CD4-positive, alpha-beta T cell treated with Interleukin-12 subunit alpha and Interleukin-12 subunit beta, for 1 hour (primary cell): Measurements from ENCODE around the gene CHD1L.
"Not testable (repeated sequence)": the region's sequence is repeated elsewhere in the genome, so short reads cannot be mapped to it uniquely, and the experiment has no call there.

Experiments used
- DNase-seq: peaks from one replicate; pipeline ENCODE4 v3.0.0-alpha.2; 2020

CHD1L gene

DNA sequence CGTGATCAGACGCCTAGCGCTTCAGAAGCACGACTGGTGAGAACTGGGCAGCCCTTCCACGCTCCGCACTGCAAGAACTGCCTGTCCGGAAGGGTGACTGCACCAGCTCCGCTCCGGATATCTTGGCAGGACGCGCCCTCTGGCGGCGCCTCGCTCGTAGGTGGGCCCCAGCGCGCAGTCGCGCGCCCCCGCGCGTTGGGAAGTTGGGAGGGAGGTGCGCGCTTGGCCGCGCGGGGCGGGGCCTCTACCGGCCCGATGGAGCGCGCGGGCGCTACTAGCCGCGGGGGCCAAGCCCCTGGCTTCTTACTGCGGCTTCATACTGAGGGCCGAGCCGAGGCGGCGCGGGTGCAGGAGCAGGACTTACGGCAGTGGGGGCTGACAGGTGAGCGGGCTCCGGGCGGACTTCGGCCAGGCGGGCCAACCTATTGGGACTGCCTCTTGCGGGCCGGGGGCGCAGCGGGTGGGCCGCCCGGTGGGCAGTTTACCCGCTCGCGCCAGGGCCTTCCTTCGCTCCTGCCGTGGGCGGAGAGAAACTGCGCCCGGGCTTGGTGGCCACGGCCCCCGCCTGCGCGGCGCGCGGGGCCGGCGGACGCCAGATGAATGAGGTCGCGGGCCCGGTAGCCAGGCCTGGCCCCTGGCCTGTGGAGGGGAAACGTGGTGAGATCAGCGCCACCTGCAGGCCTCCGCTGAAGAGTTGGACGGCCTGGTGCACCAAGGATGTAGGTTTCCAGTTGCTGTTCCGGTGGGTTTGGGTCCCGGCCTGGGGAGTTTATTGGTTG, at the start of gene CHD1L:
Gene CHD1L (plus strand): TSS at position 236 of the 779 bp plus-strand sequence. CDS start 20 bp downstream, at position 256.
- DNase-seq: peak; percentile 95

DNA sequence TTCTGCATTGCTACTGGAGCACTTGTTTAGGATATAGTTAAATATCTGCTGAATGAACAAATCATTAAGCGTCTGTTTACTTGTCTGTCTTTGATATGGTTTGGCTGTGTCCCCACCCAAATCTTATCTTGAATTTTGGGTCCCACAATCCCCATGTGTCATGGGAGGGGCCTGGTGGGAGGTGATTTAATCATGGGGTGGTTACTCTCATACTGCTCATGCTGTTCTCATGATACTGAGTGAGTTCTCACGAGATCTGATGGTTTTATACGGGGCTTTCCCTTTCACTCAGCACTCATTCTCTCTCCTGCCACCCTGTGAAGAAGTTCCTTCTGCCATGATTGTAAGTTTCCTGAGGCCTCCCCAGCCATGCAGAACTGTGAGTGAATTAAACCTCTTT, 45.2 kb upstream of the CHD1L start:
- not testable (repeated sequence) for DNase-seq

DNA sequence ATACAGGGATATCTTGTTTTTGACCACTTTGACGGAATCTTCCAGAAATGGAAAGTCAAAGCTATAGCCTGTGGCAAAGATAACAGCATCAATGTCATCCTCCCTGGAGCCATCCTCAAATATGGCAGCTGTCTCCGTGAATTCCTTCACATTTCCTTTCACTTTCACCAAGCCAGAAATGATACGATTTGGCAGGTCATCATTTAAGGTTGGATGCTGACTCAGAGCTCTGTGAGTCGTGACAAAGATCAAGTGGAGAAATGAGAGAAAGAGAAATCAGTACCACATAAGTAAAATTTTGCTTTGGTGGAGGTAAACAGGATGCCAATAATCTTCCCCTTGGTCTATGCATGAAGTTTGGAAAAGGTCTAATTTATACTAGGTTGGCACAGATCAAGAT, 41.2 kb upstream of the CHD1L start:
- DNase-seq: no peak

- no peak for DNase-seq
Observed at GRCh38 chr1:147201786-147202185, 40.7 kb upstream of the CHD1L start.

DNA sequence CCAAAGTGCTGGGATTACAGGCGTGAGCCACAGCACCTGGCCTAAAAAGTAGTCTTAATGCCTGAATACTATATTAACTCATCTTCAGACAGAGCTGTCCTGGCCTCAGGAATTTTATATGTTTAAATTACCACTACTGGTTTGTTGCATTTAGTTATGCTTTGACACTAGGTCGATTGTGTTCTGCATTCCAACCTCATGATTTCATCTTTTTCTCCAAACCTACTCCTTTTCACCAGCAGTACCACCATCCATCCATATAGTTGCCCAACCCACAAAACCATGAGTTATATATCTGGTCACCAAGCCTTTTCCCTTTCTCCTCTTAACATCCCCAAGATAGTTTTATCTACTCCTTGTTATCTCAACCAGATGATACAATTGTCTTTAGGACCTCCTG, 39.9 kb upstream of the CHD1L start:
- no peak for DNase-seq

GRCh38 chr1:147204080-147204479, 38.4 kb upstream of the CHD1L start:
- no peak for DNase-seq

DNA sequence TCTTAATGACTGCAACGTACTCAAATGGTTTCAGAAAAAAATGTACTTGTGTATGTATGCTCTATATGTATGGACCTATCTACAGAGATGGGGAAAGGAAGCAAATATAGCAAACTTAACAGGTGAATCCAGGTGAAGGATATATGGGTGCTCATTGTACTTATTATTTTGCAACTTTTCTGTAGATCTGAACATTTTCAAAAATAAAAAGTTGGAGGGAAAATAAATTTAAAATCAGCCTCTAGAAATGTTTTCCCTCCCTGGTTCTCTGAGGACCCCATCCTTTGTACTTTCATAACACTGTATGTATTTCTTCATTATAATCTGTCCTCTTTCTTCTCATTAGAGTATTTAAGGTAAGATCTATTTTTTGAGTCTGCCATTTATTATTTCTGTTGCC, 35.3 kb upstream of the CHD1L start:
- no peak for DNase-seq

GRCh38 chr1:147208619-147209018, 33.9 kb upstream of the CHD1L start:
- no peak for DNase-seq

DNA sequence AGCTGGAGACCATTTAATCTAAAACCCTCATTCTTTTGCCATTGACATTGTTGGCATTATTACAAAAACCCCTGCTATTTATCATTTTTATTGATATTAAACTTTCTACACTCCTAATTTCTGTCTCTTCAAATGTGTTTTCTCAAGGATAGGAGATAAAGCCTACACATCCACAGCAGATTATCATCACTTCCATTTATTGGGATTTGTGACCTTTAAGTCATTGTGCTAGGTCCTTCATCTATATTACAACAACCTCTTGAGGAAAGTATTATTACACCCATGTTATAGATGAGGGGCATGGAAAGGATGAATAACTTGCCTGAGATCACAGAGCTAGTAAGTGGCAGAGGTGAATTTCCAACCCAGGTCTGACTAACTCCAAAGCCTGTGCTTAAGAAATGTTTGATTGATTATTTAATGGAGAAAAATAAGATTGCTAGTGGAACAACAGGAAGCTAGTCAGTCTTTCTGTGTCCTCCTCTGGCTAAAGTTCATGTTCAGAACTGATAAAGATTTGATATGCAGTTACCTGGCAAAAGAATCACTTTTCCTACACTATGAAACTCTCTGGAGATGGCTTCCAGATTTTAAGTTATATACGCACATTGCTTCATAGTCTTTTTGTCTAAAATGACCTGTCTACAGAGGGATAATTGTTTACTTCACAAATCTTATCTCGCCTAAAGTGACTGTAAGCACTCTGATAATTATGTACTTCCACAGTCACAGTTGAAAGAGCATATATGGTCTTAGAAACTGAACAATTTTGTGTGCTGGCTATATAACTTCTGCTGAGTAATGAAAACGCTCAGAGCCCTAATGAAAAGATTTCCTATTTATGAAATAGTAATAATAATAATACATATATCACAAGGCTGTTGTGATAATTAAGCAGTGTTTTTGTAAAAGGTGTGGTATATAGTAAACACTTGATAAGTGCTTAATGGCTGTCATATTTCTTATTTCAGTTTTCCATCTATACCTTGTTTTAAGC, 32.4 kb upstream of the CHD1L start:
- no peak for DNase-seq

GRCh38 chr1:147210987-147211386, 31.5 kb upstream of the CHD1L start:
- DNase-seq: no peak

GRCh38 chr1:147211577-147211976, 30.9 kb upstream of the CHD1L start:
- no peak for DNase-seq

DNA sequence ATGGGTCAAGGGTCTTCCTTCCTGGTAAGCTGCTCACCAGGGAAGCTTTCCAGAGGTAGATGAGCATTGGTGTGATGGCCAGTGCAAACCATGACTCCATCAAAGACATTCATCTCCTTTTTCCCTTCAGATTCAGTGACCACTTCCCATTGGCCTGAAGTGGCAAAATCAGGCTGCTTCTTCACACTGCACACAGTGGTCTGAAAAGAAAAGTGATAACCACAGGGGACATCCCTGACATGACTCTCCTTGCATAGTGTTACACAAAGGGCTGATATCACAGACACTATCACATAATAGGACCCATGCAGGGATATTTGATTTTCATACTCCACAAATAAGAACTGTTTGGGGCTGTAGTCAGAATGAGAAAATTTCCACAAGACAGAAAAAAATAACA, 29.2 kb upstream of the CHD1L start:
- DNase-seq: no peak

- DNase-seq: no peak
Observed at GRCh38 chr1:147214325-147214724, 28.2 kb upstream of the CHD1L start.

GRCh38 chr1:147214842-147215539, 27.5 kb upstream of the CHD1L start:
- no peak for DNase-seq

DNA sequence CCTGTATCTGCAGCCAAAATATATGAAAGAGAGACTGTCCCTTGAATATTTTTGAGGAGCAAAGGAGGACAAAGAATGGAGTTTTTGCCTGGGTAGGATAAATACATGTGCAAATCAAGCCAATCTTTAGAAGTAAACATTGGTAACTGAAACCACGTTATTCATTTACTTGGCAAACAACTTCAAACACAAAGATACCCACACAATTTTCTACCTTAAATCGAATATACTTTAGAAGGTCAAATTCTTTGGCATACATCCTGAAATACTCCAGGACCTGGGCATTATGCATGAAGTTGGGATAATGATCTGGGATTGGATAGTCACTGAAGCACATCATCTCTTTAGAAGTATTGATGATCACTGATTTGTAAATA, 27.0 kb upstream of the CHD1L start:
- DNase-seq: no peak

DNA sequence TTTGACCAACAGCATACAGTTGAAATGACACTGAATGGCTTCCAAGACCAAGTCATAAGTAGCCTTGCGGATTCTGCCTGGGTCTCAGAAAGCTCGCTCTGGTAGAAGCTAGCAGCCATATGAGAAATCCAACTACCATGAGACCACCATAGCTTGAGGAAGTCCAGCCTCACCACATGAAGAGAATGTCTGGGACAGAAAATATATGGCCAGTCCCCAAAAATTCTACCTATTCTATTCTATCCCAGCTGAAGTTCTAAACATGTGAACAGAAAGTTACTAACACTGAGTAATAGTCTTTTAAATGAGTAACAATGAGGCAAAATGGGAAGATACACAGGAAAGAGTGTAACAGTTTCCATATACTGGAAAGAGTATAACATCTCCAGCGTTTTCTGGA, 26.4 kb upstream of the CHD1L start:
- no peak for DNase-seq

DNA sequence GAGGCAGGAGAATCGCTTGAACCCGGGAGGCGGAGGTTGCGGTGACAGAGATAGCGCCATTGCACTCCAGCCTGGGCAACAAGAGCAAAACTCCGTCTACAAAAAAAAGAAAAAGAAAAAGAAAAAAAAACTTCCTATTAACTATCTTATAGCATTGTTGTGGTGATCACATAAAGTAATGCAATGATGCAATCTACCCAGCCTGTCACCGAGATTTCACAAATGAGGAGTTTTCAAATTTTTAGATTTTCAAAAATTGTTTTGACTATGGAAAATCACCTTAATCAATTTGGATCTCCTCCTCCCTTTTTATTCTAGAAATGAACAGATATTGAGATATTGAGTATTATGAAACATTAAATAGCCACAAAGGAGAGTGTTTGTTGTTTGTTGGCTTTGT, 25.3 kb upstream of the CHD1L start:
- no peak for DNase-seq

DNA sequence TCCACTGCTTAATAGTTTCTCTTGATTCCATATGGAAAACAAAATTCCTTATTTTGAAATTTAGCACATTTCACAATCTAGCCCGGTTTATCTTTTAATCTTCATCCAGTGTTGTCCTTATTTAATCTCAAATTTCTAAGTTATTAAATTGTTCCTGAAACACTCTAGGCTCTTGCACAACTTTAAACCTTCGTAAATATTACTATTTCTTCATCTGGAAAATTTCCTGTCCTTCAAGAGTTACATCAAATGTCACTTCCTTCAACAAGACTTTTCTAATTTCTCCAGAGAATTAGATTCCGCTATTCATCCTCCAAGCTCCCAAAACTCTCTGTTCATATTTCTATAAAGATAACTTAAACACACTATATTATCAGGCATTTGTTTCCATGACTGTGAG, 23.9 kb upstream of the CHD1L start:
- no peak for DNase-seq

GRCh38 chr1:147223740-147224615, 18.5 kb upstream of the CHD1L start:
- DNase-seq: no peak

DNA sequence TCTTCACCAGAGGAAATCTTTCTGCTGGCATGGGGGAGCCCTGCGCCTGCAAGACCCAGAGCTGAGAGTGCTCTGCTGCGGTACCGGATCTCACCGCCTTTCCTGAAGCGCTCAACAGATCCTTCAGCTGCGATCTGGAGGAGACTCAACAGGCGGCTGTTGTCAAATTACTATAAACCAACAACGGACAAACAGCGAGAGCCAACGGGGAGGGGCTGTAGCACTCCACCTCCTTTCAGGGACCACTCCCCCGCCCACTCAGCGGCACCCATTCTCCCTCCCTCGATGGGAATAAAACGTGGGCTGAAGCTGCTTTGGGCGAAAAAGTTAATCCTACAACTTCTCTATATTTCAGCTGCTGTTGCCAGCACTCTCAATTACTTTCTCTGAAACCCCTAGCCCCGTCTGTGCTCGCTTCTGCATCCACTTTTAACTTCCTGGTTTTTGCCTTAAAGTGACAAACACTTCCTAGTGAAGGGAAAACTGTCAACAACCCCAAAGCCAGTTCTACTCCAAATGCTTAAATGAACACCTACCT, 17.2 kb upstream of the CHD1L start, which contains the start of gene FMO5:
Gene FMO5 (minus strand): TSS at position 147 of the 538 bp plus-strand sequence. CDS start 310 bp downstream, outside the sequence.
- DNase-seq: peak; percentile 54

GRCh38 chr1:147231032-147231431, 11.5 kb upstream of the CHD1L start:
- DNase-seq: not testable (repeated sequence)

- not testable (repeated sequence) for DNase-seq
Observed at GRCh38 chr1:147233903-147234302, 8.6 kb upstream of the CHD1L start.
